Mesenchymal stem cell (in vitro differentiated cells and primary cell): ENCODE results near the gene SDCBP2.

Experiments
- DNase-seq: peaks from one replicate; pipeline ENCODE4 v3.0.0-alpha.2; 2013
- H2AFZ ChIP-seq: one replicate; pipeline ENCODE4 v1.6.1; 2013; ENCODE audit warnings: low read depth, mild to moderate bottlenecking, control low read depth, inconsistent platforms, low read length, moderate library complexity
- H2AK5ac ChIP-seq: 2 replicates; pipeline ENCODE4 v1.6.1; 2013; ENCODE audit warnings: low read length, moderate library complexity, mild to moderate bottlenecking, inconsistent platforms; ENCODE audit not compliant: severe bottlenecking
- H2BK120ac ChIP-seq: one replicate; pipeline ENCODE4 v1.6.1; 2013; ENCODE audit warnings: low read depth, mild to moderate bottlenecking, inconsistent platforms, low read length, moderate library complexity
- H2BK12ac ChIP-seq, 2 experiments: one replicate each; pipeline ENCODE4 v1.6.1; 2013; ENCODE audit warnings: inconsistent platforms in 2 of 2, low read length in 2 of 2, mild to moderate bottlenecking in 2 of 2, moderate library complexity in 2 of 2, control low read depth in 1 of 2
- H2BK15ac ChIP-seq: one replicate; pipeline ENCODE4 v1.6.1; 2013; ENCODE audit warnings: mild to moderate bottlenecking, low read depth, inconsistent platforms; ENCODE audit not compliant: poor library complexity, severe bottlenecking
- H2BK5ac ChIP-seq: 2 replicates; pipeline ENCODE4 v1.6.1; 2013; ENCODE audit warnings: low read depth, mild to moderate bottlenecking, low read length, control low read depth, inconsistent platforms; ENCODE audit not compliant: poor library complexity, severe bottlenecking
- H3K14ac ChIP-seq, 2 experiments: one replicate each; pipeline ENCODE4 v1.6.1; 2013; ENCODE audit warnings: inconsistent platforms in 2 of 2, low read length in 2 of 2, control low read depth in 1 of 2, mild to moderate bottlenecking in 1 of 2, moderate library complexity in 1 of 2
- H3K18ac ChIP-seq, 2 experiments: one replicate each; pipeline ENCODE4 v1.6.1; 2013; ENCODE audit warnings: inconsistent platforms in 2 of 2, low read length in 2 of 2, control low read depth in 1 of 2, low read depth in 1 of 2, mild to moderate bottlenecking in 1 of 2
- H3K23ac ChIP-seq, 2 experiments: one replicate each; pipeline ENCODE4 v1.6.1; 2013; ENCODE audit warnings: inconsistent platforms in 2 of 2, low read length in 2 of 2, mild to moderate bottlenecking in 2 of 2, moderate library complexity in 2 of 2, control low read depth in 1 of 2
- H3K27ac ChIP-seq: 2 replicates; pipeline ENCODE4 v1.5.1; 2013; ENCODE audit warnings: mild to moderate bottlenecking, moderate library complexity, low read length, control low read depth, inconsistent platforms; ENCODE audit not compliant: poor library complexity, severe bottlenecking
- H3K27me3 ChIP-seq, 2 experiments: 2 replicates each; pipeline versions ENCODE4 v1.6.1 to v1.7.0; 2013; ENCODE audit warnings: low read length in 2 of 2, mild to moderate bottlenecking in 2 of 2, moderate library complexity in 2 of 2, control low read depth in 1 of 2, inconsistent platforms in 1 of 2; ENCODE audit not compliant: control insufficient read depth in 1 of 2, insufficient read depth in 1 of 2
- H3K36me3 ChIP-seq, 2 experiments: 2 replicates each; pipeline versions ENCODE4 v1.6.1 to v1.7.0; 2013; ENCODE audit warnings: low read length in 2 of 2, control low read depth in 1 of 2, inconsistent platforms in 1 of 2, low read depth in 1 of 2, mild to moderate bottlenecking in 1 of 2; ENCODE audit not compliant: insufficient read depth in 2 of 2, control insufficient read depth in 1 of 2
- H3K4ac ChIP-seq, 2 experiments: one replicate each; pipeline ENCODE4 v1.6.1; 2013; ENCODE audit warnings: inconsistent platforms in 2 of 2, low read length in 2 of 2, mild to moderate bottlenecking in 2 of 2, moderate library complexity in 2 of 2, control low read depth in 1 of 2, low read depth in 1 of 2
- H3K4me1 ChIP-seq: 2 replicates; pipeline ENCODE4 v1.6.1; 2013; ENCODE audit warnings: low read depth, low read length, control low read depth; ENCODE audit not compliant: control insufficient read depth, insufficient read depth
- H3K4me2 ChIP-seq: 2 replicates; pipeline ENCODE4 v1.6.1; 2013; ENCODE audit warnings: low read length, mild to moderate bottlenecking, inconsistent platforms; ENCODE audit not compliant: poor library complexity, severe bottlenecking
- H3K4me3 ChIP-seq, 2 experiments: 2 replicates each; pipeline versions ENCODE4 v1.5.1 to v1.7.0; 2013; ENCODE audit warnings: low read length in 2 of 2, mild to moderate bottlenecking in 2 of 2, control low read depth in 1 of 2, low read depth in 1 of 2; ENCODE audit not compliant: insufficient read depth in 1 of 2
- H3K79me1 ChIP-seq: replicated peaks from 2 replicates; pipeline ENCODE4 v1.6.1; 2013; ENCODE audit warnings: mild to moderate bottlenecking, control low read depth, low read length, inconsistent platforms; ENCODE audit not compliant: poor library complexity, severe bottlenecking
- H3K9ac ChIP-seq: 2 replicates; pipeline ENCODE4 v1.7.0; 2013; ENCODE audit warnings: mild to moderate bottlenecking, low read length, moderate library complexity
- H3K9me3 ChIP-seq: 2 replicates; pipeline ENCODE4 v1.7.0; 2013; ENCODE audit warnings: mild to moderate bottlenecking, low read length; ENCODE audit not compliant: control insufficient read depth
- H4K8ac ChIP-seq: one replicate; pipeline ENCODE4 v1.6.1; 2013; ENCODE audit warnings: inconsistent platforms, mild to moderate bottlenecking, low read length, moderate library complexity
- H4K91ac ChIP-seq: one replicate; pipeline ENCODE4 v1.6.1; 2013; ENCODE audit warnings: mild to moderate bottlenecking, low read length, inconsistent platforms
- WGBS: methylation state at CpG from one replicate; pipeline ENCODE4 v1.1.7; 2013; ENCODE audit warnings: mixed read lengths; 5-methylcytosine and 5-hydroxymethylcytosine counted together

The SDCBP2 gene

GRCh38 chr20:1269235-1269634, 59.7 kb downstream of the SDCBP2 start:
- Histone ChIP-seq H3K18ac (no peak overlapping the region), H4K8ac (no peak overlapping the region), H3K27me3 (no peaks in the 10 kb centered on the region), H2BK120ac (no peak overlapping the region), H3K79me1 (peaks cover 41% of the 10 kb centered on the region), H2AK5ac (no peak overlapping the region), H4K91ac (no peak overlapping the region), H3K14ac (no peak overlapping the region), H3K4ac (no peak overlapping the region), H2AFZ (no peak overlapping the region), H3K4me3 (no peak overlapping the region), H3K36me3 (peaks cover 8 to 20% of the 10 kb centered on the region in 2 experiments), H3K9me3 (no peaks in the 10 kb centered on the region), H2BK15ac (no peak overlapping the region), H2BK12ac (no peak overlapping the region), H3K4me2 (no peak overlapping the region), H3K4me1 (peaks cover 14% of the 10 kb centered on the region), H3K23ac (no peak overlapping the region), H3K9ac (no peak overlapping the region), H3K27ac (no peak overlapping the region), H2BK5ac (no peak overlapping the region)
- DNase-seq: no peak
- WGBS: 96% methylated on average over 8 of the region's 8 CpGs

GRCh38 chr20:1267809-1268374, 61.0 kb downstream of the SDCBP2 start:
- 92% methylated on average over 2 of the region's 3 CpGs for WGBS
- peak; percentile 18 for DNase-seq
- peaks cover 8 to 20% of the 10 kb centered on the region in 2 experiments for H3K36me3 ChIP-seq

GRCh38 chr20:1267161-1267560, 61.8 kb downstream of the SDCBP2 start:
- Histone ChIP-seq H4K8ac (peak overlapping the region; percentile 35), H2BK15ac (no peak overlapping the region), H3K14ac (peak overlapping the region in 1 of 2 experiments; percentile 18), H3K79me1 (peaks cover 36% of the 10 kb centered on the region), H3K27me3 (no peaks in the 10 kb centered on the region), H3K9me3 (no peaks in the 10 kb centered on the region), H2AK5ac (no peak overlapping the region), H2BK120ac (no peak overlapping the region), H2BK5ac (no peak overlapping the region), H3K18ac (peak overlapping the region; percentile 23 to 83), H3K23ac (peak overlapping the region in 1 of 2 experiments; percentile 57), H3K36me3 (peaks cover 8 to 20% of the 10 kb centered on the region in 2 experiments), H2BK12ac (peak overlapping the region in 1 of 2 experiments; percentile 83), H3K9ac (peak overlapping the region; percentile 78), H3K4me2 (peak overlapping the region; percentile 84), H4K91ac (no peak overlapping the region), H2AFZ (peak overlapping the region; percentile 5), H3K27ac (no peak overlapping the region), H3K4me1 (peaks cover 9% of the 10 kb centered on the region), H3K4me3 (peak overlapping the region in 1 of 2 experiments; percentile 84), H3K4ac (peak overlapping the region in 1 of 2 experiments; percentile 4)
- 34% methylated on average over 8 of the region's 8 CpGs for WGBS
- DNase-seq: peak; percentile 17

More at GRCh38 chr20:1267809-1268374, 61.0 kb downstream of the SDCBP2 start:
- no peak overlapping the region for H2BK5ac ChIP-seq
- no peak overlapping the region for H3K18ac ChIP-seq
- peaks cover 13% of the 10 kb centered on the region for H3K4me1 ChIP-seq
- H4K91ac ChIP-seq: no peak overlapping the region
- H3K4me3 ChIP-seq: peak overlapping the region in 1 of 2 experiments; percentile 84
- no peaks in the 10 kb centered on the region for H3K27me3 ChIP-seq
- no peak overlapping the region for H3K4ac ChIP-seq
- H3K14ac ChIP-seq: no peak overlapping the region
- peak overlapping the region; percentile 68 for H2BK15ac ChIP-seq
- H3K27ac ChIP-seq: no peak overlapping the region
- H2BK120ac ChIP-seq: no peak overlapping the region
- no peak overlapping the region for H3K4me2 ChIP-seq
- H3K9ac ChIP-seq: no peak overlapping the region
- no peak overlapping the region for H2AK5ac ChIP-seq
- H3K23ac ChIP-seq: no peak overlapping the region
- H3K79me1 ChIP-seq: peaks cover 36% of the 10 kb centered on the region
- H2AFZ ChIP-seq: no peak overlapping the region
- H2BK12ac ChIP-seq: no peak overlapping the region
- no peaks in the 10 kb centered on the region for H3K9me3 ChIP-seq
- no peak overlapping the region for H4K8ac ChIP-seq

GRCh38 chr20:1266167-1266973, 62.6 kb downstream of the SDCBP2 start, which contains the start of gene SNPH:
Gene SNPH, plus strand, starts transcription at chr20:1266294. Its CDS starts 29,946 bp downstream, at chr20:1296240.
- H3K4me1 ChIP-seq: peaks cover 9% of the 10 kb centered on the region

More at GRCh38 chr20:1266167-1266973, 62.6 kb downstream of the SDCBP2 start, which contains the start of gene SNPH:
- peak; percentile 83 for DNase-seq
- Histone ChIP-seq H2AK5ac (no peak within 1 kb of the TSS), H2BK12ac (peak within 1 kb of the TSS; percentile 83 to 90), H3K18ac (peak within 1 kb of the TSS; percentile 73 to 88), H3K9me3 (no peaks in the 10 kb centered on the region), H3K23ac (no peak within 1 kb of the TSS), H3K14ac (peak within 1 kb of the TSS in 1 of 2 experiments; percentile 18), H4K91ac (peak within 1 kb of the TSS; percentile 85), H2BK120ac (peak within 1 kb of the TSS; percentile 65), H3K4me3 (peak within 1 kb of the TSS; percentile 84 to 85), H3K36me3 (peaks cover 8 to 20% of the 10 kb centered on the region in 2 experiments), H4K8ac (peak within 1 kb of the TSS; percentile 85), H2BK5ac (no peak within 1 kb of the TSS), H3K79me1 (peaks cover 36% of the 10 kb centered on the region), H3K4me2 (peak within 1 kb of the TSS; percentile 84), H3K9ac (peak within 1 kb of the TSS; percentile 90), H3K27me3 (no peaks in the 10 kb centered on the region), H3K27ac (peak within 1 kb of the TSS; percentile 62), H2AFZ (peak within 1 kb of the TSS; percentile 24), H2BK15ac (peak within 1 kb of the TSS; percentile 92), H3K4ac (peak within 1 kb of the TSS in 1 of 2 experiments; percentile 69)
- under 1% methylated on average over 49 of the region's 61 CpGs for WGBS
